A549 (cell line): ENCODE measurements around the gene AKR7A3. TPM values are rescaled to one million over a fixed set of nuclear protein-coding genes. Genes with fewer than 3 reads are reported as not detected.
"Not testable (repeated sequence)": the region's sequence is repeated elsewhere in the genome, so short reads cannot be mapped to it uniquely, and the experiment has no call there.

ENCODE experiments used
- ATAC-seq, 2 experiments: fragments of 200-7000 bp in 1 of 2; fragments of >200 bp in 1 of 2; cut with Nextera tagmentation in 1 of 2; cut with Tn5 transposase in 1 of 2; 3 replicates each; pipeline versions ENCODE4 v1.8.0 to v1.9.1; 2018 to 2020; ENCODE audit warnings: mild to moderate bottlenecking in 1 of 2, moderate library complexity in 1 of 2
- CTCF ChIA-PET: fragments of 300-600 bp; sonication (Branson Sonifier 250); formaldehyde crosslinking; extraction: SDS; loops from one replicate; lab custom pipeline; 2021; ENCODE audit warnings: antibody characterized with exemption, inconsistent platforms; lab: Yijun Ruan, JAX
- POLR2A ChIA-PET: fragments of 350-600 bp; formaldehyde crosslinking; extraction: SDS; loops from one replicate; lab custom pipeline; 2021; ENCODE audit warnings: antibody characterized with exemption, inconsistent platforms; lab: Yijun Ruan, JAX
- DNase-seq, 2 experiments: peaks; one replicate each; pipeline versions ENCODE4 v3.0.0 to v3.0.0-alpha.2; 2011 to 2016; ENCODE audit warnings: low read depth in 1 of 2, low spot score in 1 of 2
- FAIRE-seq: peaks from 2 replicates; lab custom pipeline; 2011; peaks lifted over from hg19 to GRCh38; lab: Jason Lieb, UNC
- H3K27ac ChIP-seq, 2 experiments: fragments of >200 bp; sonication (Bioruptor Twin); formaldehyde crosslinking; 3 replicates each; pipeline ENCODE4 v1.5.1; 2016 to 2017
- H3K4me1 ChIP-seq: fragments of >200 bp; sonication (Bioruptor Twin); formaldehyde crosslinking; 3 replicates; pipeline ENCODE4 v1.6.1; 2016
- H3K4me2 ChIP-seq: fragments of >200 bp; sonication (Bioruptor Twin); formaldehyde crosslinking; 3 replicates; pipeline ENCODE4 v1.6.1; 2016
- H3K4me3 ChIP-seq: fragments of >200 bp; sonication (Bioruptor Twin); formaldehyde crosslinking; 3 replicates; pipeline ENCODE4 v1.5.1; 2016
- H3K9me3 ChIP-seq: fragments of >200 bp; sonication (Bioruptor Twin); formaldehyde crosslinking; 3 replicates; pipeline ENCODE4 v1.6.1; 2016
- CHD2 ChIP-seq: fragments of 150-350 bp; IDR thresholded peaks from 2 replicates; pipeline ENCODE4 v1.6.1; 2014; ENCODE audit warnings: low read length; ENCODE audit not compliant: partially characterized antibody
- ESRRA ChIP-seq: fragments of 150-350 bp; IDR thresholded peaks from 2 replicates; pipeline ENCODE4 v1.6.1; 2014; ENCODE audit warnings: mild to moderate bottlenecking, low read length, borderline replicate concordance
- FOSB ChIP-seq: fragments of 250-450 bp; sonication (Bioruptor Pico); IDR thresholded peaks from 2 replicates; pipeline ENCODE4 v1.5.0; 2020; ENCODE audit warnings: mild to moderate bottlenecking, moderate library complexity
- HOXB13 ChIP-seq: fragments of 250-450 bp; sonication (Bioruptor Pico); IDR thresholded peaks from 2 replicates; pipeline ENCODE4 v1.5.0; 2020; ENCODE audit warnings: low read depth, mild to moderate bottlenecking, moderate library complexity
- HOXB5 ChIP-seq: fragments of 250-450 bp; sonication (Bioruptor Pico); IDR thresholded peaks from 2 replicates; pipeline ENCODE4 v1.5.0; 2020; ENCODE audit warnings: mild to moderate bottlenecking, moderate library complexity
- KDM1A ChIP-seq: fragments of 200-600 bp; sonication (generic); IDR thresholded peaks from 2 replicates; pipeline ENCODE4 v1.6.1; 2016; ENCODE audit warnings: low read depth, mild to moderate bottlenecking
- KDM5A ChIP-seq: fragments of 200-600 bp; sonication (generic); IDR thresholded peaks from 2 replicates; pipeline ENCODE4 v1.6.1; 2016; ENCODE audit warnings: antibody characterized with exemption, mild to moderate bottlenecking
- MYC ChIP-seq: IDR thresholded peaks from 2 replicates; pipeline ENCODE4 v1.6.1; 2012; ENCODE audit warnings: mild to moderate bottlenecking, inconsistent platforms, low read length, improper control_type of control experiment, borderline replicate concordance
- NFE2L2 ChIP-seq: fragments of 150-350 bp; conservative IDR thresholded peaks from 2 replicates; pipeline ENCODE4 v1.6.1; 2014; ENCODE audit warnings: low read length
- NPAS2 ChIP-seq: fragments of 250-450 bp; sonication (Bioruptor Pico); IDR thresholded peaks from 2 replicates; pipeline ENCODE4 v1.8.0; 2022; ENCODE audit warnings: mild to moderate bottlenecking, moderate library complexity, borderline replicate concordance
- POLR2A ChIP-seq: IDR thresholded peaks from 2 replicates; pipeline ENCODE4 v1.6.1; 2012; ENCODE audit warnings: mild to moderate bottlenecking, low read length
- POLR2AphosphoS2 ChIP-seq: conservative IDR thresholded peaks from 2 replicates; pipeline ENCODE4 v1.6.1; 2012; ENCODE audit warnings: low read length, improper control_type of control experiment, inconsistent platforms
- RAD21 ChIP-seq, 2 experiments: fragments of >200 bp in 1 of 2; sonication (Bioruptor Twin) in 1 of 2; formaldehyde crosslinking in 1 of 2; IDR thresholded peaks in 1 of 2; conservative IDR thresholded peaks in 1 of 2; 2 replicates in 1 of 2; 3 replicates in 1 of 2; pipeline ENCODE4 v1.6.1; 2012 to 2018; ENCODE audit warnings: inconsistent platforms in 1 of 2
- SREBF2 ChIP-seq: fragments of 450-650 bp; IDR thresholded peaks from 2 replicates; pipeline ENCODE4 v1.6.1; 2014; ENCODE audit warnings: mild to moderate bottlenecking, moderate library complexity
- ZFP36 ChIP-seq: fragments of 450-650 bp; IDR thresholded peaks from 2 replicates; pipeline ENCODE4 v1.6.1; 2014; ENCODE audit warnings: borderline replicate concordance; ENCODE audit not compliant: partially characterized antibody
- ZSCAN20 ChIP-seq: fragments of 250-450 bp; sonication (Bioruptor Pico); IDR thresholded peaks from 2 replicates; pipeline ENCODE4 v1.8.0; 2022; ENCODE audit warnings: mild to moderate bottlenecking, moderate library complexity
- WGBS: methylation state at CpG from one replicate; pipeline ENCODE4 v1.1.6; 2017; ENCODE audit errors: missing lambda C conversion rate; 5-methylcytosine and 5-hydroxymethylcytosine counted together
- polyA plus RNA-seq, 4 experiments: library from polyadenylated mRNA; depleted of rRNA in 3 of 4; stranded (reverse); fragments of >200 nt; fragmentation: RNase III in 1 of 4; extraction: RNeasy Plus Mini Kit Qiagen cat#74134 plus additional on column Dnase treatment in 1 of 4; gene quantifications; 2 replicates in 3 of 4; 3 replicates in 1 of 4; pipeline ENCODE4 v1.2.3, GENCODE V29; 2011 to 2017
- TF ChIP-seq, protein P1 (sequence below): IDR thresholded peaks from 2 replicates; pipeline ENCODE4 v1.6.1; 2012
- TF ChIP-seq, protein P2 (sequence below): fragments of 150-350 bp; IDR thresholded peaks from 2 replicates; pipeline ENCODE4 v1.6.1; 2014; ENCODE audit warnings: low read depth, mild to moderate bottlenecking, low read length
- TF ChIP-seq, protein P3 (sequence below): fragments of 200-600 bp; sonication (generic); IDR thresholded peaks from 2 replicates; pipeline ENCODE4 v1.6.1; 2016; ENCODE audit warnings: antibody characterized with exemption, mild to moderate bottlenecking, moderate library complexity
- TF ChIP-seq, protein P4 (sequence below): fragments of >200 bp; sonication (Bioruptor Twin); formaldehyde crosslinking; IDR thresholded peaks from 3 replicates; pipeline ENCODE4 v1.5.1; 2016
- TF ChIP-seq, protein P5 (sequence below): IDR thresholded peaks from 2 replicates; pipeline ENCODE4 v1.6.1; 2012; ENCODE audit warnings: low read depth, borderline replicate concordance

The AKR7A3 gene
- polyA plus RNA-seq, 2 of the 4 experiments (the other 2 are of a cell fraction): 0.10 to 0.21 TPM

DNA sequence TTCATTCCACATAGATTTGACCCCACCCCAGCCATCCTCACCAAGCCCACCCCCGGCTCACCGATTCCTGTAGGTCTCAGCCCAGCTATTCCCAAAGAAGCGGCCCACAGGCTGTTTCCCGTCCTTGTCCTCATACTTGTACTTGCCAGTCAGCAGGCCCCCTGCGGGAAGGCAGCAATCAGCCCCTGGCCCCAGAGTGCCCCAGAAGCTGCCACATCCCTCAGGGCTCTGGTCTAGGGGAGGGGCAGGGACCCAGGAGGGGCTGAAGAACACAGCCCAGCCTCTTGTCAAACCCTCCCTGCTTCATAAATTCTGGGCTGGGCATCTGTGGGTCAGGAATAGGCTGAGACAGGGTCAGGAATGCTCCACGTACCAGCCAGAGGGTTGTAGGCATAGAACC is 18.4 kb upstream of the AKR7A3 start:
- no peaks in the 10 kb centered on the region for H3K9me3 ChIP-seq
- ATAC-seq (no peak), FAIRE-seq (no peak), DNase-seq (no peak)
- no peak overlapping the region for H3K4me3 ChIP-seq
- H3K4me2 ChIP-seq: no peak overlapping the region
- TF ChIP-seq ZFP36: no peak
- TF ChIP-seq NFE2L2: no peak
- TF ChIP-seq RAD21 (conservative IDR thresholded peaks at IDR 0.05 in 1 of 2, IDR thresholded peaks at IDR 0.05 in 1 of 2): no peak
- no peak for TF ChIP-seq FOSB (CRISPR knock-in tag)
- POLR2A ChIA-PET: no interaction called here
- H3K4me1 ChIP-seq: peaks cover 8% of the 10 kb centered on the region; the same call in 2 of the 3 replicates
- no peak overlapping the region for H3K27ac ChIP-seq
- CTCF ChIA-PET: interaction anchor here (0.6 to 0.8 kb wide), 2 partner anchors 66 to 355 kb away, joined by 3 read pairs; no protein-coding TSS in a partner anchor
- WGBS: 92% methylated on average over 6 of the region's 6 CpGs

DNA sequence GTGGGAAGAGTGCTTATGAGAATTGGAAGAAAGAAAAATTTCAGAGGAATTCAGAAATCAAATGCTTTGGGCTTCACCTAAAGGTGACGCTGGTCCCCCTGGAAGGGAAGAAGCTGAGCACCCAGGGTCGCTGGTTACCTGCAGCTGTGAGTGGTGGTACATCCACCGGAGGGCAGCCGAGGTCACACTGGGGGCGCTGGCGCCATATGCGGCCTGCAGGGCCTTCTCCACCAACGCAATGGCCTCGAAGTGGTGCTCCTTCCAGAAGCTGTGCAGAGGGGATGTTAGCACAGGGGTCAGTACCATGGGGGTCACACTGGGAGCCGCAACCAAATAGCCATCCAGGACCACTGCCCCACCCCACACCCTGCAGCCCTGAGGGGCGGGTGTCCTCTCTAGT is 17.3 kb upstream of the AKR7A3 start:
- TF ChIP-seq, protein P1, sequence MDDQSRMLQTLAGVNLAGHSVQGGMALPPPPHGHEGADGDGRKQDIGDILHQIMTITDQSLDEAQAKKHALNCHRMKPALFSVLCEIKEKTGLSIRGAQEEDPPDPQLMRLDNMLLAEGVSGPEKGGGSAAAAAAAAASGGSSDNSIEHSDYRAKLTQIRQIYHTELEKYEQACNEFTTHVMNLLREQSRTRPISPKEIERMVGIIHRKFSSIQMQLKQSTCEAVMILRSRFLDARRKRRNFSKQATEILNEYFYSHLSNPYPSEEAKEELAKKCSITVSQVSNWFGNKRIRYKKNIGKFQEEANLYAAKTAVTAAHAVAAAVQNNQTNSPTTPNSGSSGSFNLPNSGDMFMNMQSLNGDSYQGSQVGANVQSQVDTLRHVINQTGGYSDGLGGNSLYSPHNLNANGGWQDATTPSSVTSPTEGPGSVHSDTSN: no peak
- TF ChIP-seq ZSCAN20 (CRISPR knock-in tag): no peak
- TF ChIP-seq KDM1A: no peak
- TF ChIP-seq MYC: no peak
- TF ChIP-seq, protein P2, sequence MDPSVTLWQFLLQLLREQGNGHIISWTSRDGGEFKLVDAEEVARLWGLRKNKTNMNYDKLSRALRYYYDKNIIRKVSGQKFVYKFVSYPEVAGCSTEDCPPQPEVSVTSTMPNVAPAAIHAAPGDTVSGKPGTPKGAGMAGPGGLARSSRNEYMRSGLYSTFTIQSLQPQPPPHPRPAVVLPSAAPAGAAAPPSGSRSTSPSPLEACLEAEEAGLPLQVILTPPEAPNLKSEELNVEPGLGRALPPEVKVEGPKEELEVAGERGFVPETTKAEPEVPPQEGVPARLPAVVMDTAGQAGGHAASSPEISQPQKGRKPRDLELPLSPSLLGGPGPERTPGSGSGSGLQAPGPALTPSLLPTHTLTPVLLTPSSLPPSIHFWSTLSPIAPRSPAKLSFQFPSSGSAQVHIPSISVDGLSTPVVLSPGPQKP: no peak
- TF ChIP-seq NPAS2 (CRISPR knock-in tag): no peak
- TF ChIP-seq CHD2: no peak
- no peak for TF ChIP-seq ESRRA
- no peak for TF ChIP-seq KDM5A
- no peak for TF ChIP-seq POLR2A
- no peak for TF ChIP-seq HOXB13 (CRISPR knock-in tag)
- TF ChIP-seq POLR2AphosphoS2: no peak
- TF ChIP-seq, protein P3, sequence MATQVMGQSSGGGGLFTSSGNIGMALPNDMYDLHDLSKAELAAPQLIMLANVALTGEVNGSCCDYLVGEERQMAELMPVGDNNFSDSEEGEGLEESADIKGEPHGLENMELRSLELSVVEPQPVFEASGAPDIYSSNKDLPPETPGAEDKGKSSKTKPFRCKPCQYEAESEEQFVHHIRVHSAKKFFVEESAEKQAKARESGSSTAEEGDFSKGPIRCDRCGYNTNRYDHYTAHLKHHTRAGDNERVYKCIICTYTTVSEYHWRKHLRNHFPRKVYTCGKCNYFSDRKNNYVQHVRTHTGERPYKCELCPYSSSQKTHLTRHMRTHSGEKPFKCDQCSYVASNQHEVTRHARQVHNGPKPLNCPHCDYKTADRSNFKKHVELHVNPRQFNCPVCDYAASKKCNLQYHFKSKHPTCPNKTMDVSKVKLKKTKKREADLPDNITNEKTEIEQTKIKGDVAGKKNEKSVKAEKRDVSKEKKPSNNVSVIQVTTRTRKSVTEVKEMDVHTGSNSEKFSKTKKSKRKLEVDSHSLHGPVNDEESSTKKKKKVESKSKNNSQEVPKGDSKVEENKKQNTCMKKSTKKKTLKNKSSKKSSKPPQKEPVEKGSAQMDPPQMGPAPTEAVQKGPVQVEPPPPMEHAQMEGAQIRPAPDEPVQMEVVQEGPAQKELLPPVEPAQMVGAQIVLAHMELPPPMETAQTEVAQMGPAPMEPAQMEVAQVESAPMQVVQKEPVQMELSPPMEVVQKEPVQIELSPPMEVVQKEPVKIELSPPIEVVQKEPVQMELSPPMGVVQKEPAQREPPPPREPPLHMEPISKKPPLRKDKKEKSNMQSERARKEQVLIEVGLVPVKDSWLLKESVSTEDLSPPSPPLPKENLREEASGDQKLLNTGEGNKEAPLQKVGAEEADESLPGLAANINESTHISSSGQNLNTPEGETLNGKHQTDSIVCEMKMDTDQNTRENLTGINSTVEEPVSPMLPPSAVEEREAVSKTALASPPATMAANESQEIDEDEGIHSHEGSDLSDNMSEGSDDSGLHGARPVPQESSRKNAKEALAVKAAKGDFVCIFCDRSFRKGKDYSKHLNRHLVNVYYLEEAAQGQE: no peak
- no peak for TF ChIP-seq HOXB5 (CRISPR knock-in tag)
- TF ChIP-seq, protein P4, sequence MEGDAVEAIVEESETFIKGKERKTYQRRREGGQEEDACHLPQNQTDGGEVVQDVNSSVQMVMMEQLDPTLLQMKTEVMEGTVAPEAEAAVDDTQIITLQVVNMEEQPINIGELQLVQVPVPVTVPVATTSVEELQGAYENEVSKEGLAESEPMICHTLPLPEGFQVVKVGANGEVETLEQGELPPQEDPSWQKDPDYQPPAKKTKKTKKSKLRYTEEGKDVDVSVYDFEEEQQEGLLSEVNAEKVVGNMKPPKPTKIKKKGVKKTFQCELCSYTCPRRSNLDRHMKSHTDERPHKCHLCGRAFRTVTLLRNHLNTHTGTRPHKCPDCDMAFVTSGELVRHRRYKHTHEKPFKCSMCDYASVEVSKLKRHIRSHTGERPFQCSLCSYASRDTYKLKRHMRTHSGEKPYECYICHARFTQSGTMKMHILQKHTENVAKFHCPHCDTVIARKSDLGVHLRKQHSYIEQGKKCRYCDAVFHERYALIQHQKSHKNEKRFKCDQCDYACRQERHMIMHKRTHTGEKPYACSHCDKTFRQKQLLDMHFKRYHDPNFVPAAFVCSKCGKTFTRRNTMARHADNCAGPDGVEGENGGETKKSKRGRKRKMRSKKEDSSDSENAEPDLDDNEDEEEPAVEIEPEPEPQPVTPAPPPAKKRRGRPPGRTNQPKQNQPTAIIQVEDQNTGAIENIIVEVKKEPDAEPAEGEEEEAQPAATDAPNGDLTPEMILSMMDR: no peak
- TF ChIP-seq, protein P5, sequence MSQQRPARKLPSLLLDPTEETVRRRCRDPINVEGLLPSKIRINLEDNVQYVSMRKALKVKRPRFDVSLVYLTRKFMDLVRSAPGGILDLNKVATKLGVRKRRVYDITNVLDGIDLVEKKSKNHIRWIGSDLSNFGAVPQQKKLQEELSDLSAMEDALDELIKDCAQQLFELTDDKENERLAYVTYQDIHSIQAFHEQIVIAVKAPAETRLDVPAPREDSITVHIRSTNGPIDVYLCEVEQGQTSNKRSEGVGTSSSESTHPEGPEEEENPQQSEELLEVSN: no peak
- no peak for TF ChIP-seq SREBF2
- Histone ChIP-seq H3K27ac (no peak overlapping the region), H3K4me3 (no peak overlapping the region), H3K4me2 (no peak overlapping the region), H3K4me1 (peaks cover 5% of the 10 kb centered on the region; the same call in 2 of the 3 replicates), H3K9me3 (no peaks in the 10 kb centered on the region)
- POLR2A ChIA-PET: no interaction called here
- DNase-seq (no peak), ATAC-seq (no peak), FAIRE-seq (no peak)
- CTCF ChIA-PET: no interaction called here
- 88% methylated on average over 6 of the region's 11 CpGs for WGBS

DNA sequence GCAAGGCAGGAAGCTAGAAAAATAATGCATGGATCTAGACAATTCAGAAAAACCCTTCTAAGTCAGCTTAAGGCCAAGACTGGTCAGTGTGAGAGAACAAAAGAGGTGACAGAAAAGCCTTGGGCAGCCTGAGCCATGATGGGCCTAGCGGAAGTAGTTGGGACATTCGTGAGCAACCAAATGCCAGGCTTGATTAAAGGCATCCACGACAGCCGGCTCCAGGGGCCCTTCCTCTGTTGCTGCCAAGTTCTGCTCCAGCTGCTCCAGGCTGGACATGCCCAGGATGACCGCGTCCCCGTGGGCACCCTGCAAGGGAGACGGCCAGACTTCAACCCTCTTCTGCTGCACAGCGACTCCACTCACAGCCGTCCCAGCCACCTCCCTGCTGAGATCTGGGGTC is 15.5 kb upstream of the AKR7A3 start:
- CTCF ChIA-PET: interaction anchor here (0.9 kb wide), 1 partner anchor 358 kb away, joined by 3 read pairs; no protein-coding TSS in a partner anchor
- FAIRE-seq, H3K4me3 ChIP-seq, H3K27ac ChIP-seq, H3K4me2 ChIP-seq, DNase-seq, POLR2A ChIA-PET, H3K4me1 ChIP-seq, ATAC-seq, H3K9me3 ChIP-seq: not testable (repeated sequence)
- WGBS: 98% methylated on average over 5 of the region's 10 CpGs
